ENCODE measurements around the gene TMEM53. TPM values are rescaled to one million over a fixed set of nuclear protein-coding genes. Genes with fewer than 3 reads are reported as not detected.

Gene TMEM53
- 14.9 and 16.9 TPM in 2 replicates for polyA plus RNA-seq (2012; rRNA removed)
- polyA plus RNA-seq (2012; cell fraction: cytosol; rRNA removed): 6.7 and 9.5 TPM in 2 replicates
- polyA plus RNA-seq (2012; cell fraction: nucleus; rRNA removed): 10.4 and 10.6 TPM in 2 replicates

GRCh38 chr1:44674113-44675000 lies at the start of gene TMEM53, which contains the start of gene ARMH1:
TMEM53 (minus strand) TSS chr1:44674481; CDS start chr1:44674391, 90 bp downstream.
ARMH1 (plus strand) TSS chr1:44674714; CDS start chr1:44689698, 14,984 bp downstream.
- Histone ChIP-seq H3K4me1 (ENCODE audit: control insufficient read depth in 1 of 2, insufficient read depth in 2 of 2, low read depth in 1 of 2, low read length in 1 of 2) (peaks cover 7 to 24% of the 10 kb centered on the region in 2 experiments; a peak in 1 of 4 replicates), H3K27me3 (ENCODE audit: insufficient read depth) (no peaks in the 10 kb centered on the region), H3K9ac (peak within 1 kb of the TSS; percentile 70), H3K4me2 (peak within 1 kb of the TSS; percentile 93), H3K9me3 (no peaks in the 10 kb centered on the region), H3F3A (replicated peaks; ENCODE audit: insufficient read depth) (no peaks in the 10 kb centered on the region), H3K79me2 (ENCODE audit: insufficient read depth) (peaks cover 6% of the 10 kb centered on the region; the same call in 1 of the 2 replicates), H3K36me3 (replicated peaks in 1 of 2; ENCODE audit: control insufficient read depth in 1 of 2, insufficient read depth in 2 of 2, low read length in 1 of 2) (no peaks in the 10 kb centered on the region), H4K20me1 (ENCODE audit: insufficient read depth) (no peaks in the 10 kb centered on the region), H3K27ac (ENCODE audit: low read depth in 2 of 2, low read length in 1 of 2) (peak within 1 kb of the TSS; percentile 76 to 94), H3K4me3 (ENCODE audit: low read depth in 2 of 2, low read length in 1 of 2) (peak within 1 kb of the TSS; percentile 68 to 77), H2AFZ (ENCODE audit: low read depth) (peak within 1 kb of the TSS; percentile 96), H3K9me2 (no peaks in the 10 kb centered on the region)
- DNase-seq: peak; percentile 94
- ChIA-PET CTCF (interaction anchor here (0.6 to 5.9 kb wide), 14 partner anchors 12 to 79 kb away, joined by 3 to 48 read pairs (median 3); partner anchors contain the start of gene KIF2C), POLR2A (interaction anchor here (0.6 to 1.6 kb wide), 7 partner anchors 11 to 101 kb away, joined by 3 to 8 read pairs (median 4); partner anchors contain the start of gene RPS8)
- 7% methylated on average over 8 of the region's 56 CpGs for WGBS (ENCODE audit: low lambda C conversion rate)
- peak; percentile 99 for TF ChIP-seq PBX3 (IDR thresholded peaks at IDR 0.05)
- no peak for TF ChIP-seq YY1 (IDR thresholded peaks at IDR 0.05; ENCODE audit: low read depth)
- no peak for TF ChIP-seq NFIC (IDR thresholded peaks at IDR 0.05; ENCODE audit: borderline replicate concordance)
- TF ChIP-seq FOSL2 (IDR thresholded peaks at IDR 0.05; ENCODE audit: borderline replicate concordance, low read depth): no peak
- TF ChIP-seq GATA2 (CRISPR knock-in tag; IDR thresholded peaks at IDR 0.05): no peak
- TF ChIP-seq RFX5 (IDR thresholded peaks at IDR 0.05; ENCODE audit: low read length): peak; percentile 90
- TF ChIP-seq RCOR1 (IDR thresholded peaks at IDR 0.05; ENCODE audit: low read length): no peak
- TF ChIP-seq SMC3 (IDR thresholded peaks at IDR 0.05; ENCODE audit: low read depth, low read length): no peak
- TF ChIP-seq USF1 (IDR thresholded peaks at IDR 0.05; ENCODE audit: borderline replicate concordance, low read depth): no peak
- TF ChIP-seq ELF1 (IDR thresholded peaks at IDR 0.05): no peak
- no peak for TF ChIP-seq RAD21 (IDR thresholded peaks at IDR 0.05; ENCODE audit: low read length)
- TF ChIP-seq GABPA (IDR thresholded peaks at IDR 0.05; ENCODE audit: low read depth): peak; percentile 53
- peak; percentile 71 for TF ChIP-seq MXI1 (IDR thresholded peaks at IDR 0.05; ENCODE audit: low read depth, low read length)
- peak; percentile 67 for TF ChIP-seq NRF1 (IDR thresholded peaks at IDR 0.05; ENCODE audit: low read depth, low read length)
- TF ChIP-seq RXRA (IDR thresholded peaks at IDR 0.05; ENCODE audit: borderline replicate concordance, low read depth): no peak
- no peak for TF ChIP-seq USF2 (IDR thresholded peaks at IDR 0.05; ENCODE audit: borderline replicate concordance, low read depth, low read length)
- TF ChIP-seq TAF1 (IDR thresholded peaks at IDR 0.05; ENCODE audit: borderline replicate concordance, low read depth, low read length): peak; percentile 40; the same call in 1 of the 2 replicates
- no peak for TF ChIP-seq EZH2phosphoT487 (IDR thresholded peaks at IDR 0.05; ENCODE audit: borderline replicate concordance, low read depth)
- no peak for TF ChIP-seq MEF2A (IDR thresholded peaks at IDR 0.05; ENCODE audit: borderline replicate concordance, low read depth)
- TF ChIP-seq MAX (IDR thresholded peaks at IDR 0.05; ENCODE audit: low read depth): peak; percentile 28; the same call in 1 of the 2 replicates
- TF ChIP-seq TEAD4 (IDR thresholded peaks at IDR 0.05; ENCODE audit: borderline replicate concordance, insufficient read depth): no peak
- TF ChIP-seq FOXJ3 (CRISPR knock-in tag; IDR thresholded peaks at IDR 0.05): no peak
- no peak for TF ChIP-seq EP300 (IDR thresholded peaks at IDR 0.05; ENCODE audit: borderline replicate concordance in 1 of 2, low read depth in 1 of 2, low read length in 1 of 2)
- no peak for TF ChIP-seq FOXM1 (IDR thresholded peaks at IDR 0.05; ENCODE audit: low read depth)
- no peak for TF ChIP-seq ZBTB33 (IDR thresholded peaks at IDR 0.05; ENCODE audit: borderline replicate concordance, low read depth)
- peak; percentile 80 for TF ChIP-seq CHD2 (IDR thresholded peaks at IDR 0.05; ENCODE audit: low read length, partially characterized antibody)
